ENCODE data around the gene OR2H1. TPM values are rescaled to one million over a fixed set of nuclear protein-coding genes. Genes with fewer than 3 reads are reported as not detected.

OR2H1 gene
- total RNA-seq, 1 experiment from 2014 or later: not detected

- intact Hi-C loops (cut with micrococcal nuclease; ENCODE audit: unreplicated experiment): no loop called here
- H3K36me3 ChIP-seq (ENCODE audit: control insufficient read depth, insufficient read depth, low read length): no peaks in the 10 kb centered on the region
- H3K4me1 ChIP-seq: no peaks in the 10 kb centered on the region
- no peak for TF ChIP-seq CTCF (IDR thresholded peaks at IDR 0.05; ENCODE audit: insufficient read depth in 1 of 2, low read depth in 1 of 2, low read length in 1 of 2, severe bottlenecking in 1 of 2, unreplicated experiment in 1 of 2)
- H3K27me3 ChIP-seq (replicated peaks; ENCODE audit: control insufficient read depth, insufficient read depth, low read length): no peaks in the 10 kb centered on the region; the same call in 1 of the 2 replicates
- H3K4me1 Mint-ChIP-seq (ENCODE audit: low read depth, unreplicated experiment): no peaks in the 10 kb centered on the region
- no peaks in the 10 kb centered on the region for H3K9me3 Mint-ChIP-seq (ENCODE audit: unreplicated experiment)
- DNase-seq: no peak
- CTCF ChIA-PET: no interaction called here
- no peak overlapping the region for H3K4me3 ChIP-seq (ENCODE audit: low read depth, low read length)
- no peaks in the 10 kb centered on the region for H3K36me3 Mint-ChIP-seq (ENCODE audit: insufficient read depth, unreplicated experiment)
- H3K27ac Mint-ChIP-seq (ENCODE audit: unreplicated experiment): no peak overlapping the region
- POLR2A ChIA-PET: no interaction called here
- no TSS peak for BruUV-seq (replicated peaks)
- H3K27me3 Mint-ChIP-seq (ENCODE audit: insufficient read depth, unreplicated experiment): peaks cover 4% of the 10 kb centered on the region
- H3K4me3 Mint-ChIP-seq (ENCODE audit: unreplicated experiment): no peak overlapping the region
- no peaks in the 10 kb centered on the region for H3K9me3 ChIP-seq
Measured at GRCh38 chr6:29478740-29479139, 21.8 kb downstream of the OR2H1 start.

GRCh38 chr6:29479560-29479959 is 22.6 kb downstream of the OR2H1 start:
- no peak overlapping the region for H3K4me3 ChIP-seq (ENCODE audit: low read depth, low read length)
- H3K27ac Mint-ChIP-seq (ENCODE audit: unreplicated experiment): no peak overlapping the region
- no peaks in the 10 kb centered on the region for H3K4me1 ChIP-seq
- no peak for DNase-seq
- H3K27me3 Mint-ChIP-seq (ENCODE audit: insufficient read depth, unreplicated experiment): peaks cover 4% of the 10 kb centered on the region
- H3K27me3 ChIP-seq (replicated peaks; ENCODE audit: control insufficient read depth, insufficient read depth, low read length): no peaks in the 10 kb centered on the region; the same call in 1 of the 2 replicates
- H3K36me3 ChIP-seq (ENCODE audit: control insufficient read depth, insufficient read depth, low read length): no peaks in the 10 kb centered on the region
- H3K4me1 Mint-ChIP-seq (ENCODE audit: low read depth, unreplicated experiment): no peaks in the 10 kb centered on the region
- H3K4me3 Mint-ChIP-seq (ENCODE audit: unreplicated experiment): no peak overlapping the region
- BruUV-seq (replicated peaks): no TSS peak
- no peaks in the 10 kb centered on the region for H3K9me3 Mint-ChIP-seq (ENCODE audit: unreplicated experiment)
- ChIA-PET CTCF (no interaction called here), POLR2A (no interaction called here)
- no peak for TF ChIP-seq CTCF (IDR thresholded peaks at IDR 0.05; ENCODE audit: insufficient read depth in 1 of 2, low read depth in 1 of 2, low read length in 1 of 2, severe bottlenecking in 1 of 2, unreplicated experiment in 1 of 2)
- intact Hi-C loops (cut with micrococcal nuclease; ENCODE audit: unreplicated experiment): no loop called here
- H3K9me3 ChIP-seq: no peaks in the 10 kb centered on the region
- no peaks in the 10 kb centered on the region for H3K36me3 Mint-ChIP-seq (ENCODE audit: insufficient read depth, unreplicated experiment)

GRCh38 chr6:29483186-29483585 is 26.2 kb downstream of the OR2H1 start:
- Mint-ChIP-seq H3K4me1 (ENCODE audit: low read depth, unreplicated experiment) (no peaks in the 10 kb centered on the region), H3K36me3 (ENCODE audit: insufficient read depth, unreplicated experiment) (no peaks in the 10 kb centered on the region), H3K9me3 (ENCODE audit: unreplicated experiment) (no peaks in the 10 kb centered on the region), H3K27me3 (ENCODE audit: insufficient read depth, unreplicated experiment) (no peaks in the 10 kb centered on the region), H3K4me3 (ENCODE audit: unreplicated experiment) (no peak overlapping the region), H3K27ac (ENCODE audit: unreplicated experiment) (no peak overlapping the region)
- intact Hi-C loops (cut with micrococcal nuclease; ENCODE audit: unreplicated experiment): no loop called here
- Histone ChIP-seq H3K27me3 (replicated peaks; ENCODE audit: control insufficient read depth, insufficient read depth, low read length) (no peaks in the 10 kb centered on the region; the same call in 1 of the 2 replicates), H3K36me3 (ENCODE audit: control insufficient read depth, insufficient read depth, low read length) (no peaks in the 10 kb centered on the region), H3K9me3 (no peaks in the 10 kb centered on the region), H3K4me3 (ENCODE audit: low read depth, low read length) (no peak overlapping the region), H3K4me1 (no peaks in the 10 kb centered on the region)
- no peak for DNase-seq
- ChIA-PET POLR2A (no interaction called here), CTCF (no interaction called here)
- BruUV-seq (replicated peaks): no TSS peak
- TF ChIP-seq CTCF (IDR thresholded peaks at IDR 0.05; ENCODE audit: insufficient read depth in 1 of 2, low read depth in 1 of 2, low read length in 1 of 2, severe bottlenecking in 1 of 2, unreplicated experiment in 1 of 2): no peak

Measured in Caco-2 (cell line).